HL-60 (cell line): ENCODE data around the gene RRP1.

Source experiments
- CTCF ChIP-seq: IDR thresholded peaks from one replicate; pipeline ENCODE4 v1.5.1; 2011; ENCODE audit warnings: low read length, control low read depth, inconsistent platforms; ENCODE audit not compliant: insufficient read depth
- POLR2AphosphoS5 ChIP-seq: IDR thresholded peaks from 2 replicates; pipeline ENCODE4 v1.6.1; 2012; ENCODE audit warnings: low read depth
- REST ChIP-seq: IDR thresholded peaks from 2 replicates; pipeline ENCODE4 v1.6.1; 2012; ENCODE audit warnings: low read depth; ENCODE audit not compliant: insufficient replicate concordance
- SPI1 ChIP-seq: IDR thresholded peaks from 2 replicates; pipeline ENCODE4 v1.6.1; 2012; ENCODE audit warnings: low read depth, mild to moderate bottlenecking, borderline replicate concordance

DNA sequence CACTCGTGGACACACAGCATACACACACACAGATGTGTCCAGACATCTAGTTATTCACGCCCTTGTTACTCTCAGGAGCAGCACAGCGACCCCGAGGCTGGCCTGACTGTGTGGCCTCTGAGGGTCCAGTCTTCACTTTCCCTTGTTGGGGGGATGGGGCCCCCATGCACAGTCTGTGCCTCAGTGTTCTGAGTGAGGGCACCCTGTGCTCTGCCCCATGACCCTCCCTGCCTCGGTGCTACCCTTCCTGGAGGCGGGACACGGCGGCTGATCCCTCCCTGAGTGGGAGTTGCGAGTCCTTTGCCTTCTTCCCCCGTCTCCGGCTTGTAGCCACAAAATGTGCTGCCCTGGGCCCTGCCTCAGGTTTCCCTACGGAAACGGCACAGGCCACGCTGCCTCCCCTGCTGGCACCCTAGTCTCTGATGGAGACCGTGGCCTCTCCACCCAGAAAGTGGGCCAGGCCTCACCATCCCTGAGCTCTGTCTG lies 21.8 kb upstream of the RRP1 start:
- TF ChIP-seq CTCF (no peak), SPI1 (no peak), POLR2AphosphoS5 (no peak), REST (no peak)
